Activated CD4-positive, alpha-beta memory T cell treated with anti-CD3 and anti-CD28 coated beads, Interleukin-2, amount 10 ng/mL, durations not matched to agents 7 days and 5 days (primary cell): ENCODE results near the gene ZC3H14. TPM values are rescaled to one million over a fixed set of nuclear protein-coding genes. Genes with fewer than 3 reads are reported as not detected.

Experiments
- total RNA-seq, 2 experiments: library from RNA; stranded (reverse); gene quantifications; one replicate each; pipeline ENCODE4 v1.2.3, GENCODE V29; 2021

Gene ZC3H14
- total RNA-seq, 2 experiments from 2014 or later: 33.1 to 37.4 TPM

Other genes starting within 250 kb of the ZC3H14 start
- not detected for gene KCNK10, start 239.8 kb upstream of the ZC3H14 start, total RNA-seq
- 1 to 10 TPM; 3.7 to 4.0 TPM for gene SPATA7, start 177.4 kb upstream of the ZC3H14 start, total RNA-seq
- gene PTPN21, start 8.0 kb upstream of the ZC3H14 start, total RNA-seq: not detected
- 1 to 10 TPM; 2.4 to 2.9 TPM for gene EML5, start 229.9 kb downstream of the ZC3H14 start, total RNA-seq